NB4 (cell line): Measurements from ENCODE around the gene ZNF236.
"Not testable (repeated sequence)": the region's sequence is repeated elsewhere in the genome, so short reads cannot be mapped to it uniquely, and the experiment has no call there.

ENCODE experiments used
- DNase-seq: peaks from one replicate; pipeline ENCODE4 v3.0.0; 2010; ENCODE audit warnings: low read depth
- H3K4me3 ChIP-seq: one replicate; pipeline ENCODE4 v1.5.1; 2011; ENCODE audit warnings: mild to moderate bottlenecking, low read depth, low read length, moderate library complexity
- CTCF ChIP-seq: IDR thresholded peaks from one replicate; pipeline ENCODE4 v1.5.1; 2012; ENCODE audit warnings: low read depth, low read length
- MAX ChIP-seq: IDR thresholded peaks from 2 replicates; pipeline ENCODE4 v1.6.1; 2011; ENCODE audit warnings: low read depth, low read length
- MYC ChIP-seq: IDR thresholded peaks from 2 replicates; pipeline ENCODE4 v1.6.1; 2011; ENCODE audit warnings: low read depth, low read length
- POLR2A ChIP-seq: IDR thresholded peaks from 2 replicates; pipeline ENCODE4 v1.6.1; 2011; ENCODE audit warnings: mild to moderate bottlenecking; ENCODE audit not compliant: insufficient read length; ENCODE audit errors: extremely low read depth

The ZNF236 gene

GRCh38 chr18:76988827-76989646 lies 166.7 kb downstream of the ZNF236 start:
- H3K4me3 ChIP-seq = no peak overlapping the region
- TF ChIP-seq POLR2A (no peak), MAX (no peak), MYC (no peak), CTCF (no peak)
- no peak for DNase-seq

DNA sequence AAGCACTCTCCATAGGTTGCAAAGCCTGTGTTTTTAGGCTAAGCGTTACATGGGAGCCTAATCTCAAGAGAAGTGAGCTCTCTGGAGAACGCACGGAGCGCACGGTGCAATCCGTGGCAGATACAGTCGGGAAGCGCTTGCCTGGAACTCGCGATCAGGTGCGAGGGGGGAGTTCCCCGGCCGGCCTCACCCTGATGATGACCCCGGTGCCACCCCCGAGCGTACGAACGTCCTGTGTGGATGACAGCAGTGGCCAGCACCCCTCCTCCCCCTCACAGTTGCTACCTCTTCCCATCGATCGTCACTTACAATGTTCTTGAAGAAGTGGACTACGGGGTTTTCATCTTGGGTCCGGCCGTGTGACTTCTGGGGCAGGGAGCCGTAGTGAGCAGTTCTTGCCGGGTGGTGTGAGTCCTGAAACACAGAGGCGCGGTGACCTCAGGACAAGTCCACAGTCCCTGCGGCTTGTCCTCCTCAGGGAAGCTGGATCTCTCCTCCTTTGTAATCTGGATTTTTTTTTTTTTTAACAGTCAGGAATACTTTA lies 167.4 kb downstream of the ZNF236 start:
- TF ChIP-seq MYC = no peak
- TF ChIP-seq POLR2A = no peak
- TF ChIP-seq CTCF = no peak
- no peak for TF ChIP-seq MAX
- no peak for DNase-seq
- no peak overlapping the region for H3K4me3 ChIP-seq

- DNase-seq = not testable (repeated sequence)
Measured at GRCh38 chr18:76990343-76991020, 168.1 kb downstream of the ZNF236 start.

GRCh38 chr18:76991021-76991688 lies 168.8 kb downstream of the ZNF236 start:
- no peak for DNase-seq
- no peak overlapping the region for H3K4me3 ChIP-seq
- TF ChIP-seq CTCF (no peak), MAX (no peak), POLR2A (no peak), MYC (no peak)

More at GRCh38 chr18:76990343-76991020, 168.1 kb downstream of the ZNF236 start:
- not testable (repeated sequence) for H3K4me3 ChIP-seq

DNA sequence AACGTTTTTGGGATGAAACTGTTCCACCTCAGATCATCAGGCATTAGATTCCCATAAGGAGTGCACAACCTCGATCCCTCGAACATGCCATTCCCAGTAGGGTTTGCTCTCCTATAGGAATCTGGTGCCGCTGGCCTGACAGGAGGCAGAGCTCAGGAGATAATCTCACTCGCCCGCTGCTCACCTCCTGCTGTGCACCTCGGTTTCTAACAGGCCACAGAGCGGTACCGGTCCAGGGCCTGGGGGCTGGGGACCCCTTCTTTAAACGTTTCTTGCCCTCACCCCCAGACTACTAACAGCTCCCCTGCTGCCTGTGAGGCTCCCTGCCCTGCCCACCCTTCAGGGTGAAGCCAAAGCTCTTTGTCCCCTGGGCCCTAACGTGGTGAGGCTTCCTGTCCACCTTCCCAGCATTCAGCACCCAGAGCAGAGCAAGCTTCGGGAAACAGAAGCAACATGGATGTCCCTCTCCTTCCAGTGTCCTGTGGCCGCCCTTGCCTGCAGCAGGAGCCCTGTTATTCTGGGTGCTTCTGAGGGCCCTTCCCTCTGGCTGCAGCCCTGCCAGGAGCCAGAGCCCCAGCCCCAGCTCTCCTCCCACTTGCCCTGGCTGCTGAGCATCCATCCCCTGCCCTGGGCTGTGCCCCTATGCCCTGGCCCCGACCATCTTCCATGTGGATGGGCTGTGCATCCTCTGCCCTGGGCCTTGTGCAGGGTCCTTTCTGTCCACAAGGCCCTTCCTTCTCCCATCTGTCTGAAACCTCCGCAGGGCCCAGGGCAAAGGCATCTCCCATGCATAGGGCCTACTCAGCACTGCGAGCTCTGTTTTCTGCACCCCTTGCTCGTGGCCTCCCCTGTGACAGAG lies 170.1 kb downstream of the ZNF236 start:
- DNase-seq = no peak
- no peak overlapping the region for H3K4me3 ChIP-seq
- TF ChIP-seq MAX (no peak), MYC (no peak), POLR2A (no peak), CTCF (no peak)
